NCI-H1417 (cell line): Measurements from ENCODE around the gene PEX6.

ENCODE experiments used
- DNase-seq, 3 experiments: peaks; one replicate each; lab custom pipeline; 2025; lab: John Stamatoyannopoulos, UW

The PEX6 gene, protein sequence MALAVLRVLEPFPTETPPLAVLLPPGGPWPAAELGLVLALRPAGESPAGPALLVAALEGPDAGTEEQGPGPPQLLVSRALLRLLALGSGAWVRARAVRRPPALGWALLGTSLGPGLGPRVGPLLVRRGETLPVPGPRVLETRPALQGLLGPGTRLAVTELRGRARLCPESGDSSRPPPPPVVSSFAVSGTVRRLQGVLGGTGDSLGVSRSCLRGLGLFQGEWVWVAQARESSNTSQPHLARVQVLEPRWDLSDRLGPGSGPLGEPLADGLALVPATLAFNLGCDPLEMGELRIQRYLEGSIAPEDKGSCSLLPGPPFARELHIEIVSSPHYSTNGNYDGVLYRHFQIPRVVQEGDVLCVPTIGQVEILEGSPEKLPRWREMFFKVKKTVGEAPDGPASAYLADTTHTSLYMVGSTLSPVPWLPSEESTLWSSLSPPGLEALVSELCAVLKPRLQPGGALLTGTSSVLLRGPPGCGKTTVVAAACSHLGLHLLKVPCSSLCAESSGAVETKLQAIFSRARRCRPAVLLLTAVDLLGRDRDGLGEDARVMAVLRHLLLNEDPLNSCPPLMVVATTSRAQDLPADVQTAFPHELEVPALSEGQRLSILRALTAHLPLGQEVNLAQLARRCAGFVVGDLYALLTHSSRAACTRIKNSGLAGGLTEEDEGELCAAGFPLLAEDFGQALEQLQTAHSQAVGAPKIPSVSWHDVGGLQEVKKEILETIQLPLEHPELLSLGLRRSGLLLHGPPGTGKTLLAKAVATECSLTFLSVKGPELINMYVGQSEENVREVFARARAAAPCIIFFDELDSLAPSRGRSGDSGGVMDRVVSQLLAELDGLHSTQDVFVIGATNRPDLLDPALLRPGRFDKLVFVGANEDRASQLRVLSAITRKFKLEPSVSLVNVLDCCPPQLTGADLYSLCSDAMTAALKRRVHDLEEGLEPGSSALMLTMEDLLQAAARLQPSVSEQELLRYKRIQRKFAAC

GRCh38 chr6:42978839-42979522 is at the start of gene PEX6:
PEX6 (minus strand) TSS chr6:42979181; CDS start chr6:42979150, 31 bp downstream.
- peak; percentile 89 to 93 (median 89) for DNase-seq

- no peak for DNase-seq
Observed at GRCh38 chr6:43026365-43026764, 47.4 kb upstream of the PEX6 start.

GRCh38 chr6:43024436-43024835 is 45.5 kb upstream of the PEX6 start:
- no peak for DNase-seq

DNA sequence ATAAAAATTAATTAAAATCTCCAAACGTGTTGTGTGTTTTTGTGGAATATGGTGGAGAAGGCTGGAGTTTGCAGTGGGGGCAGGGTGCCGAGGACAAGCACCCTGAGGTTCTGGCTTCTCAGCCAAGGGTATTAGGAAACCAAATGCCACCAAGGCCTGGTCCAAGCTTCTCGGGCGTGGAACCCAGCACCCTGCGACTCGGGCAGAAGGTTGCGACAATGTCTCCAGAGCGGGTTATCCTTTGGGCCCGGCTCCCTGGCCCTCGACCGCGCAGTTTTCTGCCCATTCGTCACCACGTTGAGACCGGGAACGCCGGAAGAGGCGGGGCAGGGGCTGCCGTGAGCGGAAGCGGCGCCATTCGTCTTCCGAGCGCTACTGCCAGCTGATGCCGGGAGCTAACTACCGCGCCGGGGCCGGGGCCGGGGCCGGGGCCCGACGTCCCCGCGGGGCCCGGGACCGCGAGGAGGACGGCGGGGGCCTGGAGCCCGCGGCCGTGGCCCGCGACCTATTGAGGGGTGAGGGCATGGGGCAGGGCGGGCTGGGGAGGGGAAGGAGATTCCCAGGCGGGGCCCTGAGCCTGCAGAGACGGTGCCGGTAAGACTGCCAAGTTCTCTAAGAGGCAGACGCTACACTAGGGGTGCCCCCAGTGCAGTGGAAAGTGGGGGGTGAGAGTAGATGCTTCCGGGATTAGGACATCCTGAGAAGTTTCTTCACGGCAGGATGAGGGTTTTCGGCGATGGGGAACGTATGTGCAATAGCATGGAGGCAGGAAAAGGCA is 42.5 kb upstream of the PEX6 start, which contains the start of gene RRP36:
Gene RRP36 (plus strand): TSS at position 354 of the 778 bp plus-strand sequence. CDS start 32 bp downstream, at position 386.
- peak; percentile 70 to 76 (median 71) for DNase-seq

DNA sequence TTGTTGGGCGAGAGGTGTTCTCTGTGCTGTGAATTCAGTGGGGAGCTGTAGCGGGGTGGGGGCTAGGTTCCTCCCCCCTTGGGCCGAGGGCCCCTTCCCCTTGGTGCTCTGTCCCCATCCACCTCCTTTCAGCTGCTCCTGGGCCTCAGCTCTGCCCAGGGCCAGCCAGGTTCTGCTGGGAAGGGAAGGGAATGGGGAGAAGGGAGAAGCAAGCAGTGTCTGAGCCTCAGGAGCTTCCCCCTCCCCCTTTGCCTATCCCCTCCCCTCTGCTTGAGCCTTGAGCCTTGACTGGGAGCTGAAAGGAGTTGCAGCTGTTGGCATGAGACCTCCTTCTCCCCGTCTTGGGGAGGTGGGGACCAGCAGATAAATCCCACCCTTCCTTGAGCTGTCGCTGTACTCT is 41.9 kb upstream of the PEX6 start:
- peak in 1 of 3 experiments; percentile 56 for DNase-seq

GRCh38 chr6:43020052-43020705 is 41.2 kb upstream of the PEX6 start:
- no peak for DNase-seq

DNA sequence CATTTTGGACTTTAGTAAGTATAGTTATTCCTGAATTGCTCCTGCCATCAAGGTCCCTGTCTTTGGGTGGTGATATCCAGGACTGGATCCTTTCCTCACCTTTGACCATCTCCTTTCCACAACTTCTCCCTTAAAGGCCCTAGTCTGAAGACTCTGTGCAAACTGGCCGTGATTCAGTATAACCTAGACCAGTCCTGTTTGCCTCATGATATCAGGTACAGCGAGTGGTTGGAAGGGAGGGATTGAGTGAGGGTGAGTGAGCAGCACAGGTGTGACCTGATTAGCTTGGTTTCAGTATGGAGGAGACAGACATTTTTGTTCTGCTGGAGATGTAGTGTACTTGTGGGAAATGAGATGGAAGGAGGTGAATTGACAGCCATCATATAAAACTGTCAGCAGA is 40.2 kb upstream of the PEX6 start:
- DNase-seq = no peak

- no peak for DNase-seq
Observed at GRCh38 chr6:43016943-43017334, 38.0 kb upstream of the PEX6 start.

DNA sequence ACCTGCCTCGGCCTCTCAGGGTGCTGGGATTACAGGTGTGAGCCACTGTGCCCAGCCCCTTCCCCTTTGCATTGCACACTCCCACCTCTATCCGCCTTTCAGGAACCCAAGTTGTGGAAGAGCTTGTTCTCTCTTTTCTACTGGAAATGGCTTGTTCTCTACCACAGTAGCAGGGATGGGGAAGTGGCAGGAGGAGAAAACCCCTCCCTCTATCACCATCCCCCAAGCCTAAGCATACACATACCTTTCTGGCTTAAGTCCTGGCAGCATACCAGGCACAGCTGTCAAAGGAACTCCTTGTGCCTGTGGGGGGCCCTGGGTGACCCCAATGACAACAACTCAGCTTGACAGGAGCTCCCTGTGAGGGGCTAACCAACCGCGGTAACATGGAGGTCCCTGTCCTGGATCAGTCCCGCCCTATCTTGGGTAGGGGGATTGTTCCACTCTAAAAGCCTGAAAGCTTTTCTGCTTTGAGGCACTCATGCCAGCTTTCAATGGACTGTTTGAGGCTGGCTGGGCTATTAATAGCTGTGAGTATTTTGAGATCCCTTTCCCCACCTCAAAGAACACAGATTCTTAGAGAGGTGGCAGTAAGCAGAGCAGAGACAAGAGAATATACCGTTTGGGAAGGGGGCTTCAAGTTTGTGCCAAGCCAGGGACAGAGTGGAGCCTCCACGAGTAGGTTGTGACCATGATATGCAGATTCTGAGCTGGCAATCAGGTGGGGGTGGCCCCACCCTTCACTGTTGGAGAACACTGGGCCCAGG is 37.4 kb upstream of the PEX6 start:
- DNase-seq = no peak

DNA sequence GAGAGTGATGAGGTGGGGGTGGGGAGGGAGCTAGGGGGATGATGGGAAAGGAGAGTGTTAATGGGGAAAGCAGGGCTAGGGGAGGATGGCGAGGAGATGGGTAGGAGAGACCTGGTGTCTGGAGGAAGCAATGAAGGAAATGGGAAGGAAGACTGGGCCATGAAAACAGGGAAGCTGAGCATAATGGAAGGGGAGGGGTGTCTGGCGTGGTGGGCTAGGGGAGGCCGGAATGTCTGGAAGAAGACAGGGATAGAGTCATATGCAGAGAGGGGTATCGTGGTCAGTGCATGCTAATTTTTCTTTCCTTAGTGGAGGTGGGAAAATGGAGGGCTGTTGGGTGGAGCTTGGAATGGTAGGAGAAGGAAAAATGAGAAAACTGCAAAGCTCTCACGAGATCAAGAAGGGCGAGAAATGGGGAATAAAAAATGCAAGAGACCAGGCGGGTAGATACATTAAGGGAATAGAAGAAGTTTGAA is 35.5 kb upstream of the PEX6 start:
- no peak for DNase-seq

GRCh38 chr6:43013843-43014433 is 35.0 kb upstream of the PEX6 start, which contains the start of the genes KLHDC3 and MEA1:
KLHDC3 (plus strand) TSS chr6:43014249; CDS start chr6:43017193, 2,944 bp downstream.
MEA1 (minus strand) TSS chr6:43013946; CDS start chr6:43013813, 133 bp downstream.
- DNase-seq = peak; percentile 99 to 100 (median 99)

DNA sequence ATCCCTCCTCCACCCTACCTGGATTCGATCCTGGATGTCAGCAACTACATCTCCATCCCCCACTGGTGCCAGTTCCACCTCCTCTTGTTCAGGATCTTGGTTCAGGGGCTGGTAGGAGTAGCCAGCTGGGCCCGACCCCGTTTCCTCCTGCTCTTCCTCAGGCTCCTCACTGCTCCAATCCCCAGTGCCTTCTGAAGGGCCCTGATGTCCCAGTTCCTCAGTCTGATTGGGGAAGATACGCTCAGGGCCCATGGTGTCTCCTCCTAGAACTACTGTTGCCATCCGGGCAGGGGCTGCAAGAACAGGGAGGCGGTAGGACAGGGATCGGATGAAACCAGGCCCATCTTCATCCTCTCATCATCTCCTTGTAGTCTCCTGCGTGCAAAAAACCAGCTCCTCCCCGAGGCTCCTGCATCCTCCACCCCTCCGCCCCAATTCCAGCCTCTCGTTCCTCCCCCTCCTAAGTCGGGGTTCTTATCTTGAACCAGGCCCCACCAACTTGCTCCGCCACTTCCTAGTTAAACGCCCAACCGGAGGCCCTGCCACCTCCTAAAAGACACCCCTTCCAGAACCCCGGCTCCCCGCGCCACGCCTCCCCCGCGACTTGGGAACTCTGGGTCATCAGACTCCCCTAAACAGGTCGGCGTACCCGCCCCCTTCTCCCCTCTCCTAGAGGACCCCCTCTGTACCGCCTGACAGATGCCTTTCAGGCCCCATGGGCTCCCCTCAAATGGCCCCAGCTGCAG is 34.3 kb upstream of the PEX6 start:
- DNase-seq = no peak

GRCh38 chr6:43012364-43012763 is 33.4 kb upstream of the PEX6 start:
- DNase-seq = no peak

GRCh38 chr6:43011207-43011606 is 32.2 kb upstream of the PEX6 start:
- no peak for DNase-seq

DNA sequence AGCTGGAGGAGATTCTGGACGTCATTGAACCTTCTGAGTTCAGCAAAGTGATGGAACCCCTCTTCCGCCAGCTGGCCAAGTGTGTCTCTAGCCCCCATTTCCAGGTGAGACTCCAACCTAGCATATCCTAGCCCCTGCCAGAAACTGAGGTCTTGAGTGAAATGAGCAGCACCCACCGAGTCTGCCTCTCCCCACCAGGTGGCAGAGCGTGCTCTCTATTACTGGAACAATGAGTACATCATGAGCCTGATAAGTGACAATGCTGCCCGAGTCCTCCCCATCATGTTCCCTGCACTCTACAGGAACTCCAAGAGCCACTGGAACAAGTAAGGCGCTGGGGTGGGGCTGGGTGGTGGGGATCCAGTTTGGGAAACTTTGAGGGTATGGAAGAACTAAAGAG is 30.1 kb upstream of the PEX6 start:
- DNase-seq = peak in 2 of 3 experiments; percentile 13 to 42

- DNase-seq = no peak
Observed at GRCh38 chr6:43007126-43007525, 28.1 kb upstream of the PEX6 start.

- DNase-seq = no peak
Observed at GRCh38 chr6:43006251-43006650, 27.3 kb upstream of the PEX6 start.

DNA sequence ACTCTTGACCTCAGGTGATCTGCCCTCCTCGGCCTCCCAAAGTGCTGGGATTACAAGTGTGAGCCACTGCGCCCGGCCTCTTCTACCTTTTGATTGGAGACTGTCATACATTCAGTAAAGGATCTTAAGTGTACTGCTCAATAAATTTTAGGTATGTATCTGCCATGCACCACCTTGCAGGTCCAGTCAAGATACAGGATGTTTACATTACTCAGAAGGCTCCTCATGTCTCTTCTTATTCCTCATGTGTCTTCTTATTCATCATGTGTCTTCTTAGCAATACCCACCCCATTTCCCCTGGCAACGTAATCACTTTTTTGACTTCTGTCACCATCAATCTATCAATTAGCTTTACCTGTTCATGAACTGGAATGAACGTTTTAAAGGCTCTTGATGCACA is 26.9 kb upstream of the PEX6 start:
- no peak for DNase-seq
